Myocyte (in vitro differentiated cells): ENCODE results near the gene CELF2. TPM values are rescaled to one million over a fixed set of nuclear protein-coding genes. Genes with fewer than 3 reads are reported as not detected.
A peak's percentile ranks its signal among the peaks of the same experiment; 100 is the strongest.

Source experiments
- DNase-seq: peaks from one replicate; pipeline ENCODE4 v3.0.0-alpha.2; 2012; ENCODE audit warnings: low read depth
- total RNA-seq: library from RNA; depleted of rRNA; stranded (reverse); fragments of >200 nt; gene quantifications from 2 replicates; pipeline ENCODE4 v1.2.3, GENCODE V29; 2014

The CELF2 gene
- total RNA-seq, 1 donor from 2014 or later: 71.0 TPM

DNA sequence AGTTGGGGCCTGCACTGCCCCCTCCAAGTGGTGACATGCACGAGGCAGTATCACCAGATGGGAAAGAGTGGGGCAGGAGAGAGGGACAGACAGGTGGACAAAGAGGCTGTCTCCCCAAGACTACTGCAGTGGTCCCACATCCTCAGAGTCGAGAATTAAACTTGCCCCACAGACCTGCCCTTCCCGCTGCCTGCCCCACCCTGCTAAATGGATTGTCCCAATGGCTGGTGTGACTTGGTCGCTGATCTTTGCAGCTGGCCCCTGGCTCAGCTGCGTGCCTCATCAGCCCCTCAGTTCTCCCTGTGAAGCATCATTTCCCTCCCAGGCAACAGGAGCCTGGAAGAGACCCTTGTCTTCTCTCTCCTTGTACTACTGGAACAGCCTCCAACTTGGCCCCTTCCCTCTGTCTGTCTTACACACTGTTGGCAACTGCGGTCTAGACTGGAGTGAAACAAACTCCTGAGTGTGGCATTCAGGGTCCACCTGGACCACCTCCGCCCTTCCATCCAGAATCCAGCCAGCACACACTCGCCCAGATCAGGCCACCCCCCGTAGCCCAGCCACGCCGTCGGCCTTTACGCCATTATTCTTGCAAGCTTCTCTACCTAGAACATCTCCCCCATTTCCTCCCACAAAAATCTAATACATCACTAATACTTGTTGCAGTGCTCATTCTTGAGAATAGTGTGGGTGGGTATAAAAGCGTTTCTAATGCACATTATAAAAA lies 275.1 kb downstream of the CELF2 start:
- DNase-seq: no peak

DNA sequence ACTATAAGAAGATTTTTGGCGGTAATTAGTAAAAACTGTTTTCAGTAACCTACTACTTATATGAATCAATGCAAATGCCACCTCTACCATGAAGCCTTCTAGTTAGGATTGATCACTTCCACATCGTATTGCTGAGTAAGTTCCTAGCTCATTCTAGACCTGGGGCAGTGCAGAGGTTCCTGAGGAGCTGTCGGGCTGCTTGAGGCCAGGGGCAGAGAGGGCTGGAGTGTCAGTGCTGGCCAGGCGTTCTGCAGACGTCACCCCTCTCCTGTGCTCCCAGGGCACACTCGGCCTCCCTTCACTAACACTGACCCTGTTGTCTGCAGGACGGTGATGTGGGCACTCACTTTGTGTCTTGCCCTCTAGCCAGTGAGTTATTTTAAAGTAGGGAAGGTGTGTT lies 275.7 kb downstream of the CELF2 start:
- DNase-seq: no peak

DNA sequence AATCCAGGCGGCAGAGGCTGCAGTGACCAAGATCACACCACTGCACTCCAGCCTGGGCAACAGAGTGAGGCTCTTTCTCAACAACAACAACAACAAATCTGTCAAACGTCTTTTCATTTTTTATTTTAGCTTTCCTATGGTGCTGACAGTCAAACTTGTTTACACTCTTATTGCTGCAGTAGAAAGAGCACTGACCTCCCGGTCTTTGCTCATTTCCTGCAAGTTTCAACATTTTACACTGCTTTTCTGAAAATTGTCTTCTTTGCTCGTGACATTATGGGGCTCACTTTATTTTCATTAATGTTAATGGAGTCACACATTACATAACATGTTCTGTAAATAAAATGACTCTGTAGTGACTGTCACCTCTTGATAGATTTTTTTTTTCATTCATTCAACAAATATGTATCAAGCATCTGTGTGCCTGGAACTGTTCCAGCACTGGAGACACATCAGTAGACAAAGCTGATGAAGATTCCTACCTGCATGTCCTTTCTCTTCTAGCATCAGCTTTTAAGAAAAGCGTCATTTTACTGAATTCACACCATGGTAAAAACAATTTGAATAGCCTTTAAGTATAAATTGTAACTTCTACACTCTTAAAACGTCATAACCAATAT lies 277.3 kb downstream of the CELF2 start:
- no peak for DNase-seq

DNA sequence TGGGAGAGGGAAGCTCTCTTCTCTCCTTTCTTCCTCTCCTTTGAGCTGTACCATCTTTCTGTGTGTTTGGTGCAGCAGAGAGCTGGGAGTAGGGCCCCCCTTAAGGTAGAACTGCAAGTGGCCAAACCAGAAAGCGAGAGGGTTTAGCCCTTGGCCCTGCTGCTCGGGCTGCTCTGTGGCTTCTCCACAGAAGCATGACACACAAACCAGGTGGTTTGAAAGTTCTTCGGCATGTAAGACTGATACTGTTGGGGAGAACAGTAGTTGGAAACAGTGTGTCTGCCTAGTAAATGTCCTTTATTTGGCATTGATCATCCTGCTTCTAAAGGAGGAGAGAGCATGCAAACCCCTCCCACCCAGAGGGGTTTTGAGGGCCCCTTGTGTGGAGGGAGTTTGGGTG lies 277.8 kb downstream of the CELF2 start:
- DNase-seq: peak; percentile 24

DNA sequence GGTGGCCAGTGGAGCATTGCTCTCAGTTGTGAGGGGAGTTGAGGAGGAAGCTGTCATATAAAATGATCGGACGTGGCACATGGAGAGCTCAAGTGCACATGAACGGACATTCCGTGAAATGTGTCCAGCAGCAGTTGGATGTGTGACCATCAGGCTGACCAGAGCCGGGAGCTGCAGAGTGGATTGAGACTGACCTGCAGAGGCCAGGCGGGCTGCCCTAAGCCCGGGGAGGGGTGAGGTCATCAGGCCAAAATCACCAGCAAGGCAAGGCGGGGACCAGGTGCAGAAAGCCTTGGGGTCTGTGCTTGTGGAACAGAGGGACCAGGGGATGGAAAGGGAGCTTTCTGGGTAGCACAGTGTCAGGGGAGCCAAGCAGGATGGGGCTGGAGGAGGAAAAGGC lies 279.5 kb downstream of the CELF2 start:
- DNase-seq: no peak

DNA sequence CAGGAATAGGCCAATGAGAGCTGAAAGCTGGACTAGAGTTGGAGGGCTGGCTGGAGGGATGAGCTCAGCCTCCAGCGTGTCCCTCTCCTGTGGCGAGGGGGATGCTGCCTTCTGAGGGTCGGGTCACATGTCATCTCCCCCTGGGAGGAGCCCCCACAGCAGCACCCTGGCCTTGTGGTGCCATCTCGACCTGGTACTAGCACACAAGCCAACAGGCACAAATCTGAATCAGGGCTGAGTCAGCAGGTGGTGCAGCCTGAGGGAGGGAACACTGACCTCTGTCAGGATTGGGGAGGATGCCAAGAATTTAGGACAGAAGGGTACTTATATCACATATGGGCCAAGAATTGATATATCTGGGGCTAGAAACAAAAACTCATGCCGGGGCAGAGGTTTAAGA lies 280.4 kb downstream of the CELF2 start:
- peak; percentile 34 for DNase-seq

DNA sequence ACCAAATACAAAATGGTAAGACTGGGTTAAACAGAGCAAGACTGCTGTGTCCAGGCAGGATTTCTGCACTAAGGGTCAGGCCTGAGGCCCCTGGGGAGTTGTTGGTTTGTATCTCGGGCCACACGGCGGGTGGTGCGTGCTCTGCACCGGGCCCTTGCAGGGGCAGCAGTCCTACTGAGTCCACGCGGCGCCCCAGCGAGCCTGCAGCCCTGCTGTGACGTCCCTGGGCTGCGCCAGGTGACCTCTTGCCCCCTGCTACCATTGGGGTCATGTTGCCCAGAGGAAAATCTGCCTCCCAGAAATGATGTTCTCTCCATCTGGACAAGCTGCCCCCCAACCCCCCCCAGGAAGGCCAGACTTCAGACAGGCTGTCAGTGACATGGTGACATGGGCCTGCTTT lies 281.5 kb downstream of the CELF2 start:
- DNase-seq: no peak

DNA sequence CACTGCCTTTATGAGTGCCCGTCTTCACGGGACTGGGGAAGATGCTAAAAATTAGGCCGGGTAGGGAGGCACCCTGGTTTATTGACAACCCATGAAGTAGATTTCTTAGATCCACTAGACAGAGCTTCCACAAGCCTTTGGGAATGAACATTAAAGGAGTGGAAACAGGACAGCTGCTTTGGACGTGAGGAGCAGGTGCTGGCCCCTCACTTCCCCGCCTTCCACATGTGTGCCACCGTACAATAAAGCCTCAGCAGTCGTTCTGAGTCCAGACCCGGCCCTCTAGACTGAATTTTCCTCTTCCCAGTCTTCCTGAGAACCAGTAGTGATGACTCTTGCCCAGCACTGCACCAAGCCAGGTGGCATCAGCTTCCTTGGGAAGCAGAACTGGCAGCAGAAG lies 282.4 kb downstream of the CELF2 start:
- peak; percentile 28 for DNase-seq

DNA sequence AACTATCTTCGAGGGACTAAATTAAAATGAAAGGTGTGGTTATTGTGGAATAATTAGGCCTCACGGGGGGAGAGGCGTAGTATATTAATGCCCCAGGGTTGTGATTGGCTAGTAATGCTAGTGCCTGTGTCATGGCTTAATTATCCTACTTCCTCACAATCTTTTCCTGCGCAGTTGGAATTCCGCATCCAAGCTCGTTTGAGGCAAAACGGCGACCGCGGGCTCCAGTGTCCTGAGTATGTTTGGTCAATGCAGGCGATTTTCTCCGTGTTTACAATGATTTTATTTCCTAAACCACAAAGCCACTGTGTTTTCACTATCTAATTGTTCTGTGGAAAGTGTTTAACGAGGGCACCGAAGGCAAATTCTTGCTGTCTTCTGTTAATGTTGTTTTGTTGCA lies 282.9 kb downstream of the CELF2 start:
- DNase-seq: no peak

DNA sequence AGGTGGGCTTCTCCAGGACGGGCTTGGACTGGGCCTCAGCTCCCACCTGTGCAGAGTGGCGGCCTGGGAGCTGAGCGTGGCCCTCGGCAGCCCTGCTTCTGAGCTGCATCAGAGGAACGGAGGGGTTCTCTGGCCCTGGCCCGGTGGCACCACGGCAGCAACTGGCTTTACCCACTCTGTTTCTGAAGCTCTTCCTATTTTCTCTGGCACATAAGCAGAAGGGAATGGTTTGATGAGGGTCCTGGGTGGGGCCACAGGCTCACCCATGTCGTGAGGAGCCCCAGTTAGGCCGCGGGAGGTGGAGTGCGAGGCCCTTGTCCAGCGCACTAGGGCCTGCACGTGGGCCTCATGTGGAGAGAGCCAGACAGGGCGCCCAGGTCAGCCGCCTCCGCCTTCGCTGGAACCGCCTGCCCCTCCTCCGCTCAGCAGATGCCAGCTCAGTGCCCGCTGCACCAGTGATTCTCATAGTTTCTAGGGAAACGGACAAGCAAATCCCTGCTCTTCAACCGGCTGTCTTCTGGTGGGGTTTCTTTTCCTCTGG lies 284.0 kb downstream of the CELF2 start:
- DNase-seq: no peak

DNA sequence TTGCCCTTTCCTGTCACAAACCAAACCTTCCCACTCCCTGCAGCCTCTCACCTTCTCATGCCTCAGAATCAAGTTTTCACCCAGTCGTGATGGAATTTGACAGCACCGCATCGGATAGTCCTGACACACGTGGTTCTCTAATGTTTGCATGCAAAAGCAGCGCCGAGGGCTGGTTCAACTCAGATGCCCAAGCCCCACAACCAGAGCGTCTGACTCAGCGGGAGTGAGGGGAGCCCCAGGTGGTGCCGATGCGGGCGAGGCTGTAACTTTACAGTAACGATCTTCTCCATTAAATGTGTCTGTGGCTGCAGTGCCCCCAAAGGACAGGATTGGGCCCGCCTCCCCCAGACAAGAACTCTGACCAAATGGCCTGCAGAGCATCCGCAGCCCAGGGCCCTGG lies 284.5 kb downstream of the CELF2 start:
- no peak for DNase-seq

DNA sequence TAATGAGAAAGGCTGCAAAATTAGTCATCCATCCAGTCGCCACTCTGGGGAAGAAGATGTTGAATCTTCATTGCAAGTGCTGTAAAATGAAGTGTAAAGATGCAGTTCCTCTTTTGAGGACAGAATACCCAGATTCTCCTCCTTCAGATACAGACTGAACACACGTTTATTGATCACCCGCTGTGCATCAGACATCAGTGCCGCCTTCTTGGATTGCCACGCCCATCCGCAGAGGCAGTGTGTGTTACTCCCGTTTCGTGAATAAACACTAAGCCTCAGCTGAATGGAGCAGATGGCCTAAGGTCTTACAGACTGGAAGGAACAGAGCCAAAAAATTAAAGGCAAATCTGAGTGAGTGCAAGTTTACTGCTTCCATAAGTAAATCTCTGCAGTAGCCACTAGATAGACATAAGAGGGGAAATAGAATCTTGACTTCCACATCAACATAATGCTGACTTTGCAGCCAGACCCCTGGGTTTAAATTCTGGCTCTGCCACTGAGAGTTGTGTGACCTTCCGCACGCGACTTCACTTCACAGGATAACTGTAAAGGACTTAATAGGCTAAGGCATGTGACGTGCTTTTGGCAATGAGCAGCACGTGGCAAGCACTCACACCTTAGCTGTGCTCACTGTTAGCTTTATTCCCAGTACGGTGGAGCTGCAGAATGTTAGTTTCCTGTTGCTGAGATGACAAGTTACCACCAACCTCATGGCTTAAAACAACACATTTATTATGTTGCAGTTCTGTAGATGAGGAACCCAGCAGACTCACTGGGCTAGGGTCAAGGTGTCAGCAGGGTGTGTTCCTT lies 285.9 kb downstream of the CELF2 start:
- DNase-seq: no peak

DNA sequence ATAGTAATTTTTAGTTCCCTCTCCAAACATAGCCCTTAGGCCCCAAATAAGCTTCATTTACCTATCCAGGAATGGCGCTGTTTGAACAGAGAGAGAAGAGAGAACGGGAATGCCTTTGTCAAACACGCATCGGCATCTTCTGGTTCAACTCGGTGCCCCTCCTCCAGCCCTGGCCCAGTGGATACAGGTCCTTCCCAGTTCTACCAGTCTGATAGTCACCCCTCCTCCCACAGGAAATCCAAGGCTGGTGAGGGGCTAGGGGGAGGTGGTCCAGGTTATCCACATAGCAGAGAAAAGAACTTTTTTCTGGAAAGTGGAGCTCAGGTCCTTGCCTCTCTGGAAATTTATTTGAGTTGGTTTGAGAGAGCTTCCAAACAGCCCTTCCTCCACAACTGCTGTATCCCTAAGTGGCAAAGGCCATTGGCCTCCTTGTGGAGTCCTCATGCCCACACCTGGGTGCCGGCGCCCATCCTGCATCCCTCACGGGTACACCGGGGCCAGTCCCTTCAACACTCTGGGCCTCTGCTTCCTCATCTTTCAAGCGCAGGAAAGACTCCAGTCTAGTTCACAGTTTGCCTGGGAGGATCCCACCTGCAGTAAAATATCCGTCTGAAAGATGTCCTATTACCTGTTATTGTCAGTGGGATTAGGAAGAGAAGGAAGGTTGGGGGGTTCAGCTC lies 287.4 kb downstream of the CELF2 start:
- no peak for DNase-seq

DNA sequence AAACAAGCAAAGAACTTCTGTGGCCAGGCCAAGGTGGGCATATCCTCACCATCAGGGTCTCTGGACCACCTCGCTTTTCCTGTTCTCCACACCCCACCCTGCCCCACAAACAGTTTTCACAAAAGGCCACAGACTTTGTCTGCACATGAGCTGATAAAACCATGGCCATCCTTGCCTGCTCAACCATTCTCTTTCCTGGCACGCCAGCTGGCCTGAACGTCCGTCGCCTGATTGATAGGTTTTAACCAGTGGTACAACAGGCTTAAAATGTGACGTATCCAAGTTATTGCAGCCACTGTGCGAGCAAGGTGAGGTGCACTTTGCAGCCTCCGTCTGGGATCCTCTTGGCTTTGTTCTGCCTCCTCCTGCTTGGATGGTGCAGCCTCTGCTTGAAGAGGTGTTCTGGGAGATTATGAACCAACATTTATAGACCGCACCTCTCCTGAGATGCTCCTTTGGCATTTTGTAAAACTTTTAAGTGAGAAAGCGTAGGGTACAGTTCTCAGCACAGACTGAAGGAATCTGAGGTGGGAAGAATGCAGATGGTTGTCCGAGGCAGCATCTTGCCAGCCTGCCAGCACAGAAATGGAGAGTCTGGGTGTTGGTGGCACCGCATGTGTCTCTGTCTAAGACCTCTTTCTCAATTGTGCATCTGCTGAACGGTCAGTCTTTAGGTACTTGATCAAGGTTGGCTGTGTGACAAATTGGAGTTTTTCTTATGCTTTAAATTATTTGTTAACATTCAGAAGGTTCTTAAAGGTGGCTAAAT lies 288.3 kb downstream of the CELF2 start:
- DNase-seq: no peak

DNA sequence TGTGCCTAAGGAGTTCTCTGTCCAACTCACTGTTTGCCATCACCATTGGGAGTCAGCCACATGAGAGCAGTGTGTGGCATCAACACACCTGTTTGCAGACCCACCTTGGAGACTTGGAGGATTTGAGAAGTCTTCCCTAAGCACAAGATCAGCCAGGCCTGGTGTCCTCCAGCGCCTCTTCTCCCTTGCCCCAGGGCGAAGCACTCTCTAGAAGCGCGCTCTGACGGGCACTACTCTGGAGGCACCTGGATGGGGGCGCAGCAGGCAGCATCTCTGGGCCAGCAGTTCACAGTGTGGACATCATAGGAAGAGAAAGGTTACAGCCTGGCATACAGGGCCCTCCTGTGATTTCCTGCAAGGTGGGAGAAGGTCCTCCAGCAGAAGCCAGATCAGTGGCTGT lies 289.3 kb downstream of the CELF2 start:
- no peak for DNase-seq

DNA sequence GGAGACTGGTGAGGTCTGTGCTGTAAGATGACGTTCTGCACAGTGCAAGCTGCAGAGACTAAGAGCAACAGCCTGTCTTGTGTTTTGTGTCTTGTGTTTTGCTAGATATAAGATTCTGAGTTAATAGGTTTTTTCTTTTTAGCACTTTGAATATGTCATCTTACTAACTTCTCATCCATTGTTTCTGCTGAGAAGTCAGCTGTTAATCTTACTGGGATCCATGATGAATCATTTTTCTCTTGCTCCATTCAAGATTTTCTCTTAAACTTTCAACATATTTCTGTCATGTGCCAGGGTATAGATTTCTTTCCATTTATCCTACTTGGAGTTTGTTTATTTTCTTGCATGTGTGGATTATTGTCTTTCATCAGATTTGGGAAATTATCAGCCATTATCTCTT lies 290.3 kb downstream of the CELF2 start:
- DNase-seq: no peak

DNA sequence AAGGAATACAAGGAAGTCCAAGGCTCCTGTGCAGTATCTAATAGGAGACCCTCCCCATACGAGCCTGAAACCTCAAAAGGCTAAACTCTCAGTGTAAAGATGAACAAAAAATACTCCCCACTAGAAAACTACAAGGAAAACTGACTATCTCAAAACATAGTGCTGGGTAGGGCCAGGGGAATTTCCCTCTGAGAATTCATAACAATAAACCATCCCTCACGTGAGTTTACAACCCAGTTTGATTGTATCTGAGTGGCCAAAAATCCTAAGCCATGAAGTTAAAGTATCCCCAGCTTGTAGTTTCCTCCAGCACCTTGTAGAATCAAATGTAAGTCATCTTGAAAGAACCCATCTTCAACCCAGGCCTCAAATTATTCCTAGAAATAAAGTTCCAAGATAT lies 293.4 kb downstream of the CELF2 start:
- no peak for DNase-seq

DNA sequence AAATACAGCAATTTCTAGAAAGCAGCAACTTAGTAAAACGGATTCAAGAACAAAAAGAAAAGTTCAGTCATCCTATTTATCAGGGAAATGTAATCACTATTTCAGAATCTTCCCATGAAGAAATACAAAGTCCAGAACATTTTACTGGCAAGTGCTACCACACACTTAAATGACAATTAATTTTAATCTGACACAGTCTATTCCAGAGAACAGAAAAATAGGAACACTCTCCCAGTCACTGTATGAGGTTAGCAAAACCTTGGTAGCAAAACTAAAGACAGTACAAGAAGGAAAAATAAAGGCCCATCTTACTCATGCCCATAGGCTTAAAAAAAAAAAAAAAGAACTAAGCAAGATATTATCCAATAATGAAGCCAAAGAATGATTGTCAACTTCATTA lies 295.8 kb downstream of the CELF2 start:
- no peak for DNase-seq

DNA sequence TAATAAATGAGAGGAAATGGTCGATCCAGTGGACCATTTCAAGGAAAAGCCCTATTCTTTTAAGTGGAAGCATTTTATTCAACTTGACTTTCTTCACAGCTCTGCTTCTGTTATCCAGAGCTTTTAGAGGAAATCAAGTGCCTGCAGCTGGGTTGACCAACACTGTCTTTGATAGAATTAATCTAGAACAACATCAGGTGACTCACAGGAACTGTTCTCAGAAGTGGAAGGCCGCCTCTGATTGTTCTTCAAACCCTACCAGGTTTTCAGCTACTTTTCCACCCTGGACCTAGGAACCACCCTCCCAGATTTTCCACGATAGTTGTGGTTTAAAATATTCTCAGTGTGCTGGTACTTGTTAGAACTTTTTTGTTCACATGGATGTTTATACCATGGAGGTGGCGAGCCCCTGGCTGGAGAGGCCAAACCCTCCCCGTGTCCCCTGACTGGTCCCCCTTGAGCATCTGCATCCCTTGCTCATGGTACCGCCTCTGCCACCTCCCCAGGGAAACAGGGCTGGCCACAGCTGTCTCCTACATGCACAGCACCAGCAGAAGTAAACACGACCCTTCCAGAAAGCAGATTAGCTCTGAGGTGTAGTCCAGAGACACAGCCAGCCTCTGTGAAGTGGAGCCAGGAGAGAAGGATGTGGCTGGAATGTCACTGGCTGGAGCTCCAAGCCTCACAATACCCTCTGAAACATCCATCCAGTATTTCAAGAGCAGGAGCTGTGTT lies 300.4 kb downstream of the CELF2 start:
- no peak for DNase-seq
